Chondrocyte (in vitro differentiated cells): ENCODE results near the gene TMTC1. TPM values are rescaled to one million over a fixed set of nuclear protein-coding genes. Genes with fewer than 3 reads are reported as not detected.

ENCODE experiments used
- DNase-seq: peaks from one replicate; pipeline ENCODE4 v3.0.0; 2021; ENCODE audit warnings: mixed read lengths, low spot score
- H3K27ac Mint-ChIP-seq: one replicate; pipeline ENCODE4 v1.8.0; 2021; ENCODE audit warnings: mild to moderate bottlenecking, moderate library complexity, mixed read lengths; ENCODE audit not compliant: unreplicated experiment
- H3K27me3 Mint-ChIP-seq: 2 replicates; pipeline ENCODE4 v1.8.0; 2021; ENCODE audit warnings: low read depth, mixed read lengths
- H3K36me3 Mint-ChIP-seq: 2 replicates; pipeline ENCODE4 v1.8.0; 2021; ENCODE audit warnings: low read depth, mixed read lengths
- H3K4me1 Mint-ChIP-seq: 2 replicates; pipeline ENCODE4 v1.8.0; 2021; ENCODE audit warnings: low read depth, mild to moderate bottlenecking, mixed read lengths
- H3K4me3 Mint-ChIP-seq: one replicate; pipeline ENCODE4 v1.8.0; 2021; ENCODE audit warnings: mild to moderate bottlenecking, moderate library complexity, mixed read lengths; ENCODE audit not compliant: unreplicated experiment
- H3K9me3 Mint-ChIP-seq: 2 replicates; pipeline ENCODE4 v1.8.0; 2021; ENCODE audit warnings: low read depth, mixed read lengths
- total RNA-seq: library from RNA; stranded (reverse); gene quantifications from 3 replicates; pipeline ENCODE4 v1.2.1, GENCODE V29; 2021
- TF ChIP-seq, protein P1 (sequence below): fragments of 200-600 bp; sonication (generic); IDR thresholded peaks from 2 replicates; pipeline ENCODE4 v1.5.0; 2021; ENCODE audit warnings: antibody characterized with exemption, mild to moderate bottlenecking, moderate library complexity

Gene TMTC1
- total RNA-seq, 1 donor from 2014 or later: 25.2 TPM

DNA sequence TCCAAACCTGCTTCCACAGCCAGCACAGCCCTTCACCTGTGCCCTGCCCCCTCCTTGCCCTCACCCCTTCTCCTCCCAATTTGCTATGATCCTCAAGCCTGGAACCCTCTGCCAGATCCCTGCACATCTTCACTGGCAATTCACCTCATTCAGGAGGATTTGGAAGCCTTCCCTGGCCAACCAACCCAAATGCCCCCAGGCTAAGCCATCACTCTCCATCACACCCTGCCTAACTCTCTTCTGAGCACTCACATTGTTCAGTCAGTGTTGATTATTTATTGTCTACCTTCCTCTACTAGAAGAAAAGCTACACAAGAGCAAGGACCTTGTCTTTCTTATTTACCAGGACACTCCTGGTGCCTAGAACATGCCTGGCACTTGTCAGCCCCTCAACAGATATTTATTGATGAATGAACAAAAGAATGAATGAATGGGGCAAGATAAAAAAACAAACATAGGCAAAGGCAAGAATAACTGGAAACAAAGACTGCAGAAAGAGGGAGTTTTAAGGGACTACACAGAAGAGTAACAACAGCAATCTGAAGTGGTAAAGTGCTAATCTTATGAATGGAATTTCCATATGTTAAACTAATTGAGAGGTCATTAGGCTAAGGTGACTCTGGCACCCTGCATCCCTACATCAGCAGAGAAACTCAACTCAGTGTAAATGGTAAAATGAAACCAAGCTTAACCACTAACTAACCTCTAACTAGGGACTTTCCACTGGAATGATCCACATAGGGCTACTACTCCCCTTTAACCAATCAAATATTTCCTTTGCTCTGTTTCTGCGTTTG lies 33.4 kb downstream of the TMTC1 start:
- DNase-seq: no peak
- Mint-ChIP-seq H3K36me3 (peaks cover 26% of the 10 kb centered on the region), H3K27ac (no peak overlapping the region), H3K9me3 (no peaks in the 10 kb centered on the region), H3K4me3 (no peak overlapping the region), H3K27me3 (no peaks in the 10 kb centered on the region), H3K4me1 (no peaks in the 10 kb centered on the region)
- TF ChIP-seq, protein P1, sequence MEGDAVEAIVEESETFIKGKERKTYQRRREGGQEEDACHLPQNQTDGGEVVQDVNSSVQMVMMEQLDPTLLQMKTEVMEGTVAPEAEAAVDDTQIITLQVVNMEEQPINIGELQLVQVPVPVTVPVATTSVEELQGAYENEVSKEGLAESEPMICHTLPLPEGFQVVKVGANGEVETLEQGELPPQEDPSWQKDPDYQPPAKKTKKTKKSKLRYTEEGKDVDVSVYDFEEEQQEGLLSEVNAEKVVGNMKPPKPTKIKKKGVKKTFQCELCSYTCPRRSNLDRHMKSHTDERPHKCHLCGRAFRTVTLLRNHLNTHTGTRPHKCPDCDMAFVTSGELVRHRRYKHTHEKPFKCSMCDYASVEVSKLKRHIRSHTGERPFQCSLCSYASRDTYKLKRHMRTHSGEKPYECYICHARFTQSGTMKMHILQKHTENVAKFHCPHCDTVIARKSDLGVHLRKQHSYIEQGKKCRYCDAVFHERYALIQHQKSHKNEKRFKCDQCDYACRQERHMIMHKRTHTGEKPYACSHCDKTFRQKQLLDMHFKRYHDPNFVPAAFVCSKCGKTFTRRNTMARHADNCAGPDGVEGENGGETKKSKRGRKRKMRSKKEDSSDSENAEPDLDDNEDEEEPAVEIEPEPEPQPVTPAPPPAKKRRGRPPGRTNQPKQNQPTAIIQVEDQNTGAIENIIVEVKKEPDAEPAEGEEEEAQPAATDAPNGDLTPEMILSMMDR: no peak

DNA sequence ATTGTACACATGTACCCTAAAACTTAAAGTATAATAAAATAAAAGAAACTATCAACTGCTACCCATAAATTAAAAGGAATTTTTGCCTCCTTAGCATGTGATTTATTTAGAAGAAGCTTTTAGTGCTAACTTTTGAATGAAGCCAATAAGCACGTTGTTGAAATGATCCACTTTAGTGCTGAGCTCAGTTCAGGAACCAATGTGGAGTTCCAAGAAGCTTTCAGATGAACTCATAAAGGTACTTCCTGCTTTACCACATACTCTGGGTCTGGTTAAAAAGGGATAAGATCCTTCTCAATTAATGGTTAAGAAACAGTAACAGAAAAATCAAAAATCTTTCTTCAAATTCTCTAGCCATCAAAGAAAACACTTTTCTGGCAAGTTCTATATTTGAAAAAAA lies 39.4 kb downstream of the TMTC1 start:
- H3K36me3 Mint-ChIP-seq: peaks cover 5% of the 10 kb centered on the region
- H3K4me3 Mint-ChIP-seq: no peak overlapping the region
- peak overlapping the region; percentile 57 for H3K27ac Mint-ChIP-seq
- no peak for DNase-seq
- no peaks in the 10 kb centered on the region for H3K9me3 Mint-ChIP-seq
- H3K4me1 Mint-ChIP-seq: peaks cover 45% of the 10 kb centered on the region
- TF ChIP-seq, protein P1: no peak
- H3K27me3 Mint-ChIP-seq: no peaks in the 10 kb centered on the region

DNA sequence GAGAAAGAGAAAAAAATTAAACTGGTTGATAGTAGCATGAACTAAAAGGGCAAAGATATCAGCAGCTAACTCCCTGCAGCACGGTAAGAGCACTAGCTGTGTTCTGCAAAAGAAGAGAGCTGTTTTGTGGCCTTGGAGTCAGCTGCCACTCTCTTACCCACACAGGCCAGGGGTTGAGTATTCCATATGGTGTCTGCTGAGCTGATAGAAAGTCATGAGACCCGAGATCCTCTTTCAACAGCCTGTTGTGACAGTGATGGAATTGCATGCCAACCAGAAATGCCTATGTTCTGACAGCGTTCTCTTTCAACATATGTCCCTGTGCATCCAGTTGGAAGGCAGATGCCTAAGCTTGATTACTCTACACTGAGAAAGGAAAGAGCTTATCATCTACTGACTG lies 39.9 kb downstream of the TMTC1 start:
- TF ChIP-seq, protein P1: no peak
- Mint-ChIP-seq H3K27me3 (no peaks in the 10 kb centered on the region), H3K36me3 (peaks cover under 1% of the 10 kb centered on the region), H3K4me1 (peaks cover 50% of the 10 kb centered on the region), H3K9me3 (no peaks in the 10 kb centered on the region), H3K4me3 (no peak overlapping the region), H3K27ac (peak overlapping the region; percentile 83)
- no peak for DNase-seq

DNA sequence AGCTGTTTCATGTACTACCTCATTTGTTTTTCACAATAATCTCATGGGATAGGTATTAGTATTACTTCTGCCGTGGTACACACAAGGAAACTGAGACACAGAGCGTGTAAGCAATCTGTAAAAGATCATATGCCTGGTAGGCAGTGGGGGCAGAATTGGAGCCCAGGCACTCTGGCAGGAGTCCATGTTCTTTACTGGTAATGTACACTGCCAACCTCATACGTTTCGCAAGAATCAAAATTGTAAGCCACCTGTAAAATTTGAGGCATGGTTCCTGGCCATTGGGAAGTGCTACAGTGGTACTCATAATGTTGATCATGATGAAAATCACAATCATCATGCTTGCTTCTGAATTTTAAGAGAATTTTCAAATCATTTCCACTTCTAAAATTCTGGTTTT lies 40.7 kb downstream of the TMTC1 start:
- TF ChIP-seq, protein P1: no peak
- no peaks in the 10 kb centered on the region for H3K27me3 Mint-ChIP-seq
- no peak overlapping the region for H3K4me3 Mint-ChIP-seq
- H3K36me3 Mint-ChIP-seq: no peaks in the 10 kb centered on the region
- H3K4me1 Mint-ChIP-seq: peaks cover 55% of the 10 kb centered on the region
- H3K9me3 Mint-ChIP-seq: no peaks in the 10 kb centered on the region
- H3K27ac Mint-ChIP-seq: peak overlapping the region; percentile 83
- DNase-seq: no peak

DNA sequence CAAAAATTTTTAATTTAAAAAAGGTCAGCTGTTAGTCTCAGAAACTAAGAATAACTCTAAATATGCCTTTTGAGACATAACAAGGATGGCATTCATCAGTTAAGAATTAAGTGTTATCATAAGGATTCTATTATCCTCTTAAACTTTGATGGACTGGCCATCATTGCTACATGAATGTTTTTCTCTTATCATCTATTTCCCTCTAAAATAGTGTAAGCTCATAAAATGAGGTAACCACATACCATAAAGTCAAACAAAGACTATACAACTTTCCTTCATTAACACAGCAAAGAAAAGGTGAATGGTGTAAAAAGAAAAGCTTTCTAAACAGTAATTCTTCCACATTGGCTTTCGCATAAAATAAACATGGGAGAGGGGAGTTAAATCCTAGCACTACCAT lies 41.1 kb downstream of the TMTC1 start:
- TF ChIP-seq, protein P1: no peak
- DNase-seq: no peak
- Mint-ChIP-seq H3K9me3 (no peaks in the 10 kb centered on the region), H3K4me3 (no peak overlapping the region), H3K36me3 (no peaks in the 10 kb centered on the region), H3K27me3 (no peaks in the 10 kb centered on the region), H3K27ac (peak overlapping the region; percentile 83), H3K4me1 (peaks cover 55% of the 10 kb centered on the region)
